ENCODE measurements around the gene LDHD.

LDHD gene

GRCh38 chr16:75109732-75110243 is 6.8 kb downstream of the LDHD start:
- no peak overlapping the region for H3K27ac ChIP-seq
- TF ChIP-seq CTCF (IDR thresholded peaks at IDR 0.05) (no peak), ZFX (IDR thresholded peaks at IDR 0.05; ENCODE audit: borderline replicate concordance) (no peak)

GRCh38 chr16:75108792-75109731 is 7.5 kb downstream of the LDHD start:
- TF ChIP-seq CTCF (IDR thresholded peaks at IDR 0.05) (no peak), ZFX (IDR thresholded peaks at IDR 0.05; ENCODE audit: borderline replicate concordance) (no peak)

GRCh38 chr16:75107505-75107904 is 9.1 kb downstream of the LDHD start:
- TF ChIP-seq CTCF (IDR thresholded peaks at IDR 0.05) (no peak), ZFX (IDR thresholded peaks at IDR 0.05; ENCODE audit: borderline replicate concordance) (no peak)
- H3K27ac ChIP-seq, result no peak overlapping the region

More at GRCh38 chr16:75108792-75109731, 7.5 kb downstream of the LDHD start:
- no peak overlapping the region for H3K27ac ChIP-seq

- no peak overlapping the region for H3K27ac ChIP-seq
- no peak for TF ChIP-seq ZFX (IDR thresholded peaks at IDR 0.05; ENCODE audit: borderline replicate concordance)
- no peak for TF ChIP-seq CTCF (IDR thresholded peaks at IDR 0.05)
Observed at GRCh38 chr16:75106351-75107274, 10.0 kb downstream of the LDHD start.

GRCh38 chr16:75105306-75106061 is 11.1 kb downstream of the LDHD start:
- TF ChIP-seq ZFX (IDR thresholded peaks at IDR 0.05; ENCODE audit: borderline replicate concordance) (no peak), CTCF (IDR thresholded peaks at IDR 0.05) (no peak)
- no peak overlapping the region for H3K27ac ChIP-seq

- TF ChIP-seq CTCF (IDR thresholded peaks at IDR 0.05), result no peak
- H3K27ac ChIP-seq, result no peak overlapping the region
Observed at GRCh38 chr16:75104836-75105235, 11.7 kb downstream of the LDHD start.

All from 22Rv1 (cell line).